NT2/D1 (cell line): ENCODE data around the gene LAMA5.

Source experiments
- DNase-seq: peaks from one replicate; pipeline ENCODE4 v3.0.0-alpha.2; 2011; ENCODE audit warnings: low read depth, low spot score
- H3K27me3 ChIP-seq: 2 replicates; pipeline ENCODE4 v1.6.0; 2011; ENCODE audit warnings: mild to moderate bottlenecking; ENCODE audit not compliant: insufficient read length, insufficient read depth
- H3K36me3 ChIP-seq: 2 replicates; pipeline ENCODE4 v1.6.1; 2011; ENCODE audit warnings: mild to moderate bottlenecking, low read length, mixed read lengths; ENCODE audit not compliant: insufficient read depth, insufficient read length
- H3K4me1 ChIP-seq: 2 replicates; pipeline ENCODE4 v1.5.1; 2011; ENCODE audit not compliant: insufficient read depth, insufficient read length
- H3K4me3 ChIP-seq: 2 replicates; pipeline ENCODE4 v1.5.1; 2011; ENCODE audit warnings: low read depth; ENCODE audit not compliant: insufficient read length
- H3K9ac ChIP-seq: 2 replicates; pipeline ENCODE4 v1.6.0; 2011; ENCODE audit warnings: low read depth; ENCODE audit not compliant: insufficient read length
- H3K9me3 ChIP-seq: 2 replicates; pipeline ENCODE4 v1.5.1; 2011; ENCODE audit warnings: mild to moderate bottlenecking, low read length; ENCODE audit not compliant: insufficient read depth
- SUZ12 ChIP-seq: IDR thresholded peaks from 2 replicates; pipeline ENCODE4 v1.6.1; 2011; ENCODE audit not compliant: insufficient read length, insufficient read depth; ENCODE audit errors: extremely low read depth
- YY1 ChIP-seq: IDR thresholded peaks from 2 replicates; pipeline ENCODE4 v1.6.1; 2011; ENCODE audit not compliant: insufficient read length, insufficient read depth
- ZNF274 ChIP-seq: IDR thresholded peaks from 2 replicates; pipeline ENCODE4 v1.6.1; 2011; ENCODE audit warnings: mild to moderate bottlenecking, low read depth, low read length

Gene LAMA5

DNA sequence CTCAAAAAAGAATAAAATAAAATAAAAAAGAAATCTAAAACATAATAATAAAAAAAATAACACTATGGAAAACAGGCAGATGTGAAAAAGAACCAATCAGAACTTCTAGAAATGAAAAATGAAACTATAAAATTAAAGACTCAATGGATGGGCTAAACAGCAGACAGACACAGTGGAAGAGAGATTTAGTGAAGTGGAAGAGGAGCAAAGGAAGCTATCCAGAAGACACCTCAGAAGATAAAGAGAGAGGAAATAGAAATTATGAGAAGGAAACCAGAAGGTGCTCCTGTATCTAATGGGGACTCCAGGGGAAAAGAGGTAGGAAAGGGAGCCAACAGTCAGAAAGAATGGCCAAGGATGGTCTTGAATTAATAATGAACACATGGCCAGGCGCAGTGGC is 18.5 kb downstream of the LAMA5 start:
- Histone ChIP-seq H3K36me3 (peaks cover 92% of the 10 kb centered on the region), H3K4me3 (no peak overlapping the region), H3K4me1 (peaks cover 5% of the 10 kb centered on the region), H3K27me3 (no peaks in the 10 kb centered on the region), H3K9me3 (peaks cover 7% of the 10 kb centered on the region; the same call in 1 of the 2 replicates), H3K9ac (no peak overlapping the region)
- no peak for TF ChIP-seq SUZ12
- TF ChIP-seq YY1: no peak
- DNase-seq: no peak

DNA sequence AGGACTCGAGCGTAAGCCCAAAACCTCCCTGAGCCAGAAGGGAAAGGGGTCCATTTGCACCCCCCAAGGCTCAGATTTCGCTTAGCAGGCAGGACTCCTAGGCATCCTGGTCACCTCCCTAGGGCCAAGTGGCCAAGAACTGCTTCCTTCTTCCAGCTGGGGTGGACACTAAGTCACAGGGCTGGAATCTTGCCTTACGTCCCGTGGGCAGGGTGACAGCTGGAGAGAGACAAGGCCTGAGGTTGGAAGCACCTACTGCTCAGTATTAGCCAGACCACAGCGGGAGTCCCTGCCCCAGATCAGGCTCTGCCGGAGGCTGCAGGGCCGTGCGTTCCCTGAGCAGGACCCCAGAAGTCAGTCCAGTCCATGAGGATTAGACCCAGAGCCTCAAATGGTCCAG is 19.7 kb downstream of the LAMA5 start:
- H3K9me3 ChIP-seq: peaks cover 7% of the 10 kb centered on the region; the same call in 1 of the 2 replicates
- TF ChIP-seq SUZ12 (no peak), YY1 (no peak), ZNF274 (no peak)
- H3K4me3 ChIP-seq: no peak overlapping the region
- H3K36me3 ChIP-seq: peaks cover 92% of the 10 kb centered on the region
- no peak for DNase-seq
- H3K9ac ChIP-seq: peak overlapping the region; percentile 56
- no peaks in the 10 kb centered on the region for H3K27me3 ChIP-seq
- H3K4me1 ChIP-seq: no peaks in the 10 kb centered on the region

DNA sequence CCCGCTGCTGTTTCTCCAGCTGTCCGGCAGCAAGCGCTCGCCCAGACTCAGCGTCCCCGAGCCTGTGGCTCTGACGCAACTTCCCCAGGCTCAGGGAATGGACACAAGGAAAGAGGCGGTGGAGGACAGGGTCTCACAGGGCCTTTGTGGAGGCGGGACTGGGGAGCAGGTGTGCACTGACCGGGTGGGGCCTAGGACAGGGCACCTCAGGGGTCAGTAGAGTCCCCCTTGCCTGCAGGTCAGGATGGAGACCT is 20.0 kb downstream of the LAMA5 start:
- no peak overlapping the region for H3K4me3 ChIP-seq
- DNase-seq: no peak
- peaks cover 91% of the 10 kb centered on the region for H3K36me3 ChIP-seq

DNA sequence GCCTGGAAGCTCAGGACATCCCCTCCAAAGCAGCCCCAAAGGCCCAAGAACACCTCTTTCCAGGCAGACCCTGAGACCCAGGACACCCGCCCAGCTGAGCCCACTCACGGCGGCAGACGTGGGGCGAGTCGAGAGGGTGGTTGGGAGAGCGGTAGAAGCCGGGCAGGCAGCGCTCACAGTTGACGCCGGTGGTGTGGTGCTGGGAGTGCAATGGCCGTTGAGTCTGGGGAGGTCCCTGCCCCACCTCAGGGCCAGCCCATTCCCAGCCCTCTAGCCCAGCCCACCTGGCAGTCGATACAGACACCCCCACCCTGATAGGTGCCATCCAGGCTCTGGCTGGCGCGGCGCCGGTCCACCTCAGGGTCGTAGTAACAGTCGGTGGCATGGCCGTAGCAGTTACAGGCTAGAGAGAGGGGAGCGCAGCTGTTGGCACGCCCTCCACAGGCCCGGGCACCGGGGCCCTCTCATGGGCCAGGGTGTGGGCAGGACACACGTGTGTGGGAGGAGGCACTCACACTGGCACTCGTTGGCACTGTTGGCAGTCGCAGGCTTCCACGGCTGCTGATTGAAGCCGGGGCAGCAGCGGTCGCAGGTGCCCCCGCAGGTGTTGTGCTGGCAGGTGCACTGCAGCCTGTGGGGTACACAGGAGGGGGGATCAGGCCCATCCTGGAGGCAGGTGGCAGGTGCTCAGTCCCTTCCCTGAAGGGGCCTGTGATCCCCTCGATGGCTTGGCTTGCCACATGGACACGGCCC is 20.5 kb downstream of the LAMA5 start:
- TF ChIP-seq ZNF274 (no peak), SUZ12 (no peak), YY1 (no peak)
- Histone ChIP-seq H3K4me1 (no peaks in the 10 kb centered on the region), H3K9ac (no peak overlapping the region), H3K36me3 (peaks cover 88% of the 10 kb centered on the region), H3K27me3 (no peaks in the 10 kb centered on the region), H3K4me3 (no peak overlapping the region), H3K9me3 (peaks cover 7% of the 10 kb centered on the region; the same call in 1 of the 2 replicates)
- DNase-seq: no peak

More for the DNA sequence above, 20.0 kb downstream of the LAMA5 start:
- Histone ChIP-seq H3K4me1 (no peaks in the 10 kb centered on the region), H3K9ac (no peak overlapping the region), H3K9me3 (peaks cover 7% of the 10 kb centered on the region; the same call in 1 of the 2 replicates), H3K27me3 (no peaks in the 10 kb centered on the region)
- TF ChIP-seq ZNF274: no peak
- no peak for TF ChIP-seq SUZ12
- no peak for TF ChIP-seq YY1

DNA sequence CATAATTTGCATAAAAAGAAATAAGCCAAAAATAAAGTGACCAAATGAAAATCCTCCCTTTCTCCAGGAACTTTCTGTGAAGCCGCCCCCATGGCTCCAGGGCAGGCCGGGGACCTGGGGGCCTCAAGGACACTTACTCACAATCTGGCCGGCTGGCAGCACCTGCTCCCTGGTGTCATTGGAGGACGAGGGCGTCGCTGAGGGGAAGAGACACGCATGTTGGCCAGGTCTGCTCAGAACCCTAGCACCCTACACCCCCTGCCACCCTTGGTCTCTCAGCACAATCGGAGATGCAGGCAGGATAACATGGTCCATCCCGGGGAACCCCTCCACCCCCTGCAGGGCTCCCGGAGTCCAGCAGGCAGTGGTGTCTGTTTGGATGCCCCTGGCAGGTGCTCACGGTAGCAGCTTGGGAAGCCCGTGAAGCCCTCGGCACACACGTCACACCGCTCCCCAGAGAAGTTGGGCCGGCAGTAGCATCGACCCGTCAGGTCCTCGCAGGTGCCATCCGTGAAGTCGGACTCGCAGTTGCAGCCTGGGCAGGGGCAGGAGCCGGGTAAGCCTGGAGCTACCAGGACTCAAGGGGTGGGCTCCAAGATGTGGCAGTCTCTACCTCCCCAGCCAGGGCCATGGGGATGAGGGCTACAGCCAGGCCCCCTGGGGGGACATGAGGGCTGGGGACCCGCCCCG is 21.3 kb downstream of the LAMA5 start:
- peaks cover 87% of the 10 kb centered on the region for H3K36me3 ChIP-seq
- H3K4me3 ChIP-seq: no peak overlapping the region
- no peaks in the 10 kb centered on the region for H3K4me1 ChIP-seq
- TF ChIP-seq SUZ12 (no peak), ZNF274 (no peak), YY1 (no peak)
- no peaks in the 10 kb centered on the region for H3K27me3 ChIP-seq
- no peak for DNase-seq
- peaks cover 7% of the 10 kb centered on the region; the same call in 1 of the 2 replicates for H3K9me3 ChIP-seq
- H3K9ac ChIP-seq: no peak overlapping the region

DNA sequence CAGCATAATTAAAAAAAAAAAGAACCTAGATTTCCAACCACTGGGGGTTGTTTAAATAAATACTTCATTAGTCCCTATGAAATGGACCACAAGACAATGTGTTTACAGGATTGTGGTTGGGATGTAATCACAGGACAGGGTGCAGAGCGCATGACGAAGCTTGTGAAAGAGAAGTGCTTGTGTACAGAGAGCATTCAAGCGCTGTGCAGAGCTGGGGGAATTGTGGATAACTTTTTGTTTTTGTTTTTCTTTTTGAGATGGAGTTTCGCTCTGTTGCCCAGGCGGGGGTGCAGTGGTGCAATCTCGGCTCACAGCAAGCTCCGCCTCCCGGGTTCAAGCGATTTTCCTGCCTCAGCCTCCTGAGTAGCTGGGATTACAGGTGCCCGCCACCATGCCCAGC is 22.3 kb downstream of the LAMA5 start:
- Histone ChIP-seq H3K4me3 (no peak overlapping the region), H3K4me1 (no peaks in the 10 kb centered on the region), H3K27me3 (no peaks in the 10 kb centered on the region), H3K9me3 (peaks cover 4% of the 10 kb centered on the region; the same call in 1 of the 2 replicates), H3K9ac (no peak overlapping the region), H3K36me3 (peaks cover 86% of the 10 kb centered on the region)
- no peak for TF ChIP-seq SUZ12
- TF ChIP-seq ZNF274: no peak
- TF ChIP-seq YY1: no peak
- DNase-seq: no peak

DNA sequence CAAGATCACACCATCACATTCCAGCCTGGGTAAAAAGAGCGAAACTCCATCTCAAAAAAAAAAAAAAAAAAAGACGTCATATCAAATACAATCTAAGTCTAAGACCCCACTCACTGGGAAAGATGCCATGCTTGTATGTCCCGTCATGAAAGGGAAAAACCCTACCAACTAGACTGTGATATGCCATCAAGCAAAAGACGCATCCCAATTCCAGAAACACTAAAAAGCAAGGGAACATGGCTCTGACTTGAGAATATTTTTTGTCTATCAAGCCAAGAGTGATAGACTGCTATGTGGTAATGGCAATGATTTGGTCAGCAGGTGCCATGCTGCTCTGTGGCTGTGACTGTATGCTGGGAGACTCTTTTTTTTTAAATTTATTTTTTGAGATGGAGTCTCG is 23.0 kb downstream of the LAMA5 start:
- Histone ChIP-seq H3K4me1 (no peaks in the 10 kb centered on the region), H3K27me3 (no peaks in the 10 kb centered on the region), H3K9ac (no peak overlapping the region), H3K4me3 (no peak overlapping the region), H3K9me3 (no peaks in the 10 kb centered on the region), H3K36me3 (peaks cover 87% of the 10 kb centered on the region)
- no peak for DNase-seq
- TF ChIP-seq SUZ12 (no peak), ZNF274 (no peak), YY1 (no peak)

DNA sequence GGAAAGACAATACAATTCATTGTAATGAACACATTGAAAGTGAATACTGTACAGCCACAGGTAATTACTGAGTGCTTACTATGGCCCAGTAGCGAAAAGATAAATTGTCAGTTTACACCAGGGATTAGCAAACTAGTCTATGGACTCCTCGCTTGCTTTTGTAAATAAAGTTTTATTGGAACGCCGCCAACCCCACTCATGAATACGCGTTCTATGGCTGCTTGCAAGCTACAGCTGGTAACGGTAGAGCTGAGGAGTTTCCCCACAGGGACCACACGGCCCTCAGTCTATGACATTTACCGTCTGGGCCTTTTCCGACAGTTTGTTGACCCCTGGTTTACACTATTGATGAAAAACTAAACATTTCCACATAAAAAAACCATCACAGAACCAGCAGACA is 24.2 kb downstream of the LAMA5 start:
- Histone ChIP-seq H3K4me3 (no peak overlapping the region), H3K4me1 (no peaks in the 10 kb centered on the region), H3K36me3 (peaks cover 85% of the 10 kb centered on the region), H3K27me3 (no peaks in the 10 kb centered on the region), H3K9me3 (no peaks in the 10 kb centered on the region), H3K9ac (no peak overlapping the region)
- no peak for DNase-seq
- no peak for TF ChIP-seq YY1
- no peak for TF ChIP-seq SUZ12
- TF ChIP-seq ZNF274: no peak
